Smooth muscle cell of the coronary artery (primary cell): ENCODE data around the gene CASD1. TPM values are rescaled to one million over a fixed set of nuclear protein-coding genes. Genes with fewer than 3 reads are reported as not detected.

ENCODE experiments used
- total RNA-seq: library from RNA; depleted of rRNA; stranded (reverse); fragments of >200 nt; gene quantifications from 2 replicates; pipeline ENCODE4 v1.2.3, GENCODE V29; 2014; ENCODE audit warnings: low replicate concordance

Gene CASD1
- 7.6 and 12.4 TPM in 2 replicates for total RNA-seq

GRCh38 chr7:94509264-94509886 is at the start of gene CASD1:
CASD1 (plus strand) TSS chr7:94509809; CDS start chr7:94510085, 276 bp downstream.

Other genes with a start within 250 kb of the CASD1 start
- gene COL1A2, start 114.9 kb upstream of the CASD1 start, total RNA-seq, result 3,805 and 4,961 TPM in 2 replicates
- gene SGCE, start 146.3 kb downstream of the CASD1 start, total RNA-seq, result 57.0 and 94.5 TPM in 2 replicates